HG03571 (cell line): Measurements from ENCODE around the gene DNAJC22.
"Not testable (repeated sequence)": the region's sequence is repeated elsewhere in the genome, so short reads cannot be mapped to it uniquely, and the experiment has no call there.

Experiments used
- ATAC-seq: cut with Tn5 transposase; IDR thresholded peaks from one replicate; pipeline ENCODE4 v1.9.1; 2021; ENCODE audit not compliant: unreplicated experiment

The DNAJC22 gene

DNA sequence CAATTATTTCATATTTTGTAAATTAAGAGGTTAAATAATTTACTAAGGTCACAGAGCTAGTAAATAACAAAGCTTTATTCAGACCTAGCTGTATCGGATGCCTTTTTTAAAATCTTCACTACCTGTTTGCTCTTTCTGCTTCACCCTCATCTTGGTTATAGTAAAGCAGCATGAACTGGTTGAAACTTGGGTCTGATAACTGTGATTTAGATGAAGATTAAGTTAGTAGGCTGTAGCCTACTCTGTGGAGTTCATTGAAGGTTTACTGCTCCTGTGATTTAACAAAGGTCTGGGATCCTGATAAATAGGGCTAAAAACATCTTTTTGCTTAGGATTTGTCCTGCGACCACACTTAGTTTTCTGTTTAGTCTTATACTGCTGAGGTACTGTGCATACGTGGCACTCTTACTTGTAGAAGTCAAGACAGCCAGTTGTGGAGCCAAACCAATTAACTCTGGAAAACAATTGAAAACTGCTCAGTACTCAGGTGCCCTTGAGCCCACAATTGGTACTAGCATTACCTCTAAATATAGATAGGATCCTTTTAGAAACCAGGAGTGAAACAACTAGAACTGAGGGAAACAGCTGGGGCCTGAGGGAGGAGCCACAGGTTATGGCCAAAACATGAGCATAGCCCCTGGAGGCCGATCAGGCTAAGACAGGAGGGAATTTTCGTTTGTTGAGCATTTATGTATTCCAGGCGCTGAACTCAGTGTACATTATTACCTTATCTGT is 22.9 kb downstream of the DNAJC22 start:
- no peak for ATAC-seq

DNA sequence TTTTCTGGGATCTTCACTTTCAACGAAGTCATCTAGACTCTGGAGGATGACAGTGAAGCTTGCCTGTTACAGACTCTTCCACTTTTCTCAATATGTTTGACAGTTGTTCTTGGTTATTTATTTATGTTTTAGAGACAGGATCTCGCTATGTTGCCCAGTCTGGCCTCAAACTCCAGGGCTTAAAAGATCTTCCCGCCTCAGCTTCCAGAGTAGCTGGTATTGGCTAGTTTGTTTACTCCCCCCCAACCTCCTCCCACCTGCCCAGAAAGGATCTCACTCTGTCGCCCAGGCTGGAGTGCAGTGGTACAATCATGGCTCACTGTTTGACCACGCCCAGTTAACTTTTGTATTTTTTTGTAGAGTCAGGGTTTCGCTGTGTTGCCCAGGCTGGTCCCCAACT is 23.9 kb downstream of the DNAJC22 start:
- ATAC-seq: no peak

- ATAC-seq: no peak
These were observed 28.7 kb downstream of the DNAJC22 start for GRCh38 chr12:49375406-49375805.

DNA sequence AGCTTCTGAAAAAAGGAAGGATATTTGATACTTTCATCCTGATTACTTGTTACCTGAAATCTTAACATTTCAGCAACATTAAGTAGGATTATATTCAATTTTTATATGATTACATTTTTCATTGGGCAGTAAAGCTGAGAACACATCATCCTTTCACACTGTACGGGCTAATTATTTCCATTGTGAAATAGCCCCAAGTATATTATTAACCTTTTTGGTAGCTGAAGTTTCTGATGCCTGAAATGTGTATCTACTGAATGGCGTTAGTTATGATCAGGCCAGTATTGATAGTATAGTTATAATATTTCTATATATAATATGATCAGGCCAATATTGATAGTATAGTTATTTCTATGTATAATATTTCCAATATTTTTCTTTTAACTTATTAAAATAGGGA is 30.7 kb downstream of the DNAJC22 start:
- ATAC-seq: no peak

GRCh38 chr12:49380184-49380583 is 33.5 kb downstream of the DNAJC22 start:
- ATAC-seq: not testable (repeated sequence)

DNA sequence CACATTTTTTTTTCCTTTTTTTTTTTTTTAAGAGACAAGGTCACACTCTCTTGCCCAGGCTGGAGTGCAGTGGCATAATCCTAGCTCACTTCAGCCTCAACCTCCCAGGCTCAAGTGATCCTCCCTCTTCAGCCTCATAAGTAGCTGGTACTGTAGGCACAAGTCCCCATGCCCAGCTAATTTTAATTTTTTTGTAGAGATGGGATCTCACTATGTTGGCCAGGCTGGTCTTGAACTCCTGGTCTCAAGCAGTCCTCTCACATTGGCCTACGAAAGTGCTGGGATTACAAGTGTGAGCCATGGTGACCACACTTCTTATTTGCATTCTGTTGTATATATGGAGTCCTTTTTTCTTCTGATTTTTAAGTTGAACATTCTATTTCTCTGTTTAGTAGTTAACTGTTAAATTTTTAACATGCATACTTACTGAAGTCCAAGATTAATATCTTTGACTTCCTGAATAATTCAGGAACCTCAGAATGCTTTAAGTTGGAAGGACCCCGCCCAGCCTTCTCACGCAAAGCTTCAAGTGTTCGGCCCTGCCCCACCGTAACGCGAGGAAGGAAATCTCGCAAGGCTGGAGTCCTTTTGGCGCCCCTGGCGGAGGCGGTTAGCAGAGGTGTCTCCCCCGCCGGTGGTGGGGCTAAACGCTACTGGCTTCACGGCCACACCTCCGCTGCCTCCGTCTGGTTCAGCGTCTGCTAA is 42.1 kb downstream of the DNAJC22 start:
- ATAC-seq: no peak

GRCh38 chr12:49389387-49389703 is 42.7 kb downstream of the DNAJC22 start:
- ATAC-seq: no peak

- ATAC-seq: no peak
These were observed 50.3 kb downstream of the DNAJC22 start for GRCh38 chr12:49397000-49397399.

DNA sequence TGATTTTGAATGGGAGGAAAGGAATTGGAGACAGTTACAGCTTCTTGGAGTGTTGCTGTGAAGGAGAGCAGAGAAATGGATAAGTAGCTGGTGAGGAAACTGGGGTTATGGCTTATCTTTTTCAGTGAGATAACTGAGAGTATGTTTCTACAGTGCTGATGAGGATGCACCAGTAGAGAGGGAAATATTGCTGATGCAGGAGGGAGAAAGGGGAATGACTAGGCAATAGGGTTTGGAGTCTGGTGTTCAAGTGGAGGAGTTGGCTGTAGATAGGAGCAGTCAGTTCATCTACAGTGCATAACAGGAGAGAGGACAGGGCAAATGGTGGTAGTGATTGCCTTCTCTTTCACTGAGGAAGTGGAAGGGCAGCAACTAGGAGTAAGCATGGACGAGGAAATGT is 53.6 kb downstream of the DNAJC22 start:
- no peak for ATAC-seq
